Upper lobe of right lung (tissue), 1 donor: Measurements from ENCODE around the gene PTCSC3. TPM values are rescaled to one million over a fixed set of nuclear protein-coding genes. Genes with fewer than 3 reads are reported as not detected.

ENCODE experiments used
- ATAC-seq: fragments of 200-7000 bp; cut with Tn5 transposase; one replicate; pipeline ENCODE4 v1.9.1; 2020; ENCODE audit warnings: mild to moderate bottlenecking, moderate library complexity
- DNase-seq: peaks from one replicate; pipeline ENCODE4 v3.0.0-alpha.2; 2020
- H3K27ac ChIP-seq: fragments of 200-600 bp; one replicate; pipeline ENCODE4 v1.8.0; 2022
- H3K27me3 ChIP-seq: fragments of 200-600 bp; one replicate; pipeline ENCODE4 v1.8.0; 2022; ENCODE audit warnings: mild to moderate bottlenecking
- H3K36me3 ChIP-seq: fragments of 200-600 bp; one replicate; pipeline ENCODE4 v1.8.0; 2022
- H3K4me1 ChIP-seq: fragments of 200-600 bp; one replicate; pipeline ENCODE4 v1.8.0; 2022
- H3K4me3 ChIP-seq: fragments of 200-600 bp; one replicate; pipeline ENCODE4 v1.8.0; 2022; ENCODE audit warnings: mild to moderate bottlenecking
- H3K9me3 ChIP-seq: fragments of 200-600 bp; one replicate; pipeline ENCODE4 v1.8.0; 2022
- intact Hi-C: fragments of 100-400 bp; cut with DNase I; formaldehyde crosslinking; loops from one replicate; pipeline ENCODE4 v1.11.0; 2022
- total RNA-seq: library from RNA; stranded (reverse); fragmentation: NEBNext Ultra II Directional; extraction: Animal tissue kit (Norgen Biotek cat#: 25700); gene quantifications from one replicate; pipeline ENCODE4 v1.2.1, GENCODE V29; 2021
- TF ChIP-seq, protein P1 (sequence below): fragments of 200-600 bp; IDR thresholded peaks from one replicate; pipeline ENCODE4 v1.8.0; 2022; ENCODE audit warnings: antibody characterized with exemption
- donor health status: DM: no; HTN: yes; CAD: no; lungs with severe emphysema.

PTCSC3 gene
- total RNA-seq, 1 donor from 2014 or later, result 2.8 TPM

DNA sequence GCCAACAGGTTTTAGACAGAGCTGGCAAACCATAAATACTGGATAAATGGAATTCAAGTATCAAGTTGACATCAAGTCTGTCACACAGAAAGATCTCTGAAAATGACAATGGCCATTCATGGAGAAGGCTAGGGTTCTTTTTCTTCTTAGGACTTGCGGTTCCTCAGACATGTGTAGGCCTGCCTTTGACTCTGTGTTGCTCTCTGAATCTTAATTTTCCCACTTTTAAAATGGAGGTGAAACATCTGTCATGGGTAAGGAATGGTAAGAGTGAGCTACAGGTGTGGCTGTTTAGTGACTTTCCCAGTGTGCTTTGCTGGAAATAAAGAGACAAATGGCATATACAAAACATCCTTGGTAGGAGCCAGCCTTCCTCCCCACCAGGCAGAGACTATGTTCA lies 79.2 kb downstream of the PTCSC3 start:
- DNase-seq (no peak), ATAC-seq (no peak)
- Histone ChIP-seq H3K27me3 (no peaks in the 10 kb centered on the region), H3K4me3 (no peak overlapping the region), H3K9me3 (no peaks in the 10 kb centered on the region), H3K4me1 (no peaks in the 10 kb centered on the region), H3K27ac (no peak overlapping the region), H3K36me3 (no peaks in the 10 kb centered on the region)
- intact Hi-C loops, result no loop called here
- TF ChIP-seq, protein P1, sequence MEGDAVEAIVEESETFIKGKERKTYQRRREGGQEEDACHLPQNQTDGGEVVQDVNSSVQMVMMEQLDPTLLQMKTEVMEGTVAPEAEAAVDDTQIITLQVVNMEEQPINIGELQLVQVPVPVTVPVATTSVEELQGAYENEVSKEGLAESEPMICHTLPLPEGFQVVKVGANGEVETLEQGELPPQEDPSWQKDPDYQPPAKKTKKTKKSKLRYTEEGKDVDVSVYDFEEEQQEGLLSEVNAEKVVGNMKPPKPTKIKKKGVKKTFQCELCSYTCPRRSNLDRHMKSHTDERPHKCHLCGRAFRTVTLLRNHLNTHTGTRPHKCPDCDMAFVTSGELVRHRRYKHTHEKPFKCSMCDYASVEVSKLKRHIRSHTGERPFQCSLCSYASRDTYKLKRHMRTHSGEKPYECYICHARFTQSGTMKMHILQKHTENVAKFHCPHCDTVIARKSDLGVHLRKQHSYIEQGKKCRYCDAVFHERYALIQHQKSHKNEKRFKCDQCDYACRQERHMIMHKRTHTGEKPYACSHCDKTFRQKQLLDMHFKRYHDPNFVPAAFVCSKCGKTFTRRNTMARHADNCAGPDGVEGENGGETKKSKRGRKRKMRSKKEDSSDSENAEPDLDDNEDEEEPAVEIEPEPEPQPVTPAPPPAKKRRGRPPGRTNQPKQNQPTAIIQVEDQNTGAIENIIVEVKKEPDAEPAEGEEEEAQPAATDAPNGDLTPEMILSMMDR, result no peak

- no peak overlapping the region for H3K27ac ChIP-seq
- no peak for DNase-seq
- intact Hi-C loops, result no loop called here
- ATAC-seq, result no peak
- no peak overlapping the region for H3K4me3 ChIP-seq
- no peaks in the 10 kb centered on the region for H3K27me3 ChIP-seq
- no peaks in the 10 kb centered on the region for H3K4me1 ChIP-seq
- no peaks in the 10 kb centered on the region for H3K9me3 ChIP-seq
- TF ChIP-seq, protein P1, result no peak
- H3K36me3 ChIP-seq, result no peaks in the 10 kb centered on the region
These were observed 80.4 kb downstream of the PTCSC3 start for GRCh38 chr14:36096090-36096489.

- no peak for DNase-seq
These were observed 81.6 kb downstream of the PTCSC3 start for GRCh38 chr14:36094963-36095362.

GRCh38 chr14:36091096-36091495 lies 85.4 kb downstream of the PTCSC3 start:
- no peak overlapping the region for H3K4me3 ChIP-seq
- H3K4me1 ChIP-seq, result no peaks in the 10 kb centered on the region
- H3K27me3 ChIP-seq, result no peaks in the 10 kb centered on the region
- no peaks in the 10 kb centered on the region for H3K36me3 ChIP-seq
- H3K9me3 ChIP-seq, result no peaks in the 10 kb centered on the region
- ATAC-seq (peak; percentile 94), DNase-seq (no peak)
- H3K27ac ChIP-seq, result no peak overlapping the region
- intact Hi-C loops, result no loop called here
- TF ChIP-seq, protein P1, result no peak

More at GRCh38 chr14:36094963-36095362, 81.6 kb downstream of the PTCSC3 start:
- TF ChIP-seq, protein P1, result no peak
- intact Hi-C loops, result no loop called here
- ATAC-seq, result peak; percentile 55
- no peak overlapping the region for H3K4me3 ChIP-seq
- no peaks in the 10 kb centered on the region for H3K9me3 ChIP-seq
- H3K4me1 ChIP-seq, result no peaks in the 10 kb centered on the region
- H3K27me3 ChIP-seq, result no peaks in the 10 kb centered on the region
- no peaks in the 10 kb centered on the region for H3K36me3 ChIP-seq
- H3K27ac ChIP-seq, result no peak overlapping the region

GRCh38 chr14:36087411-36087810 lies 89.1 kb downstream of the PTCSC3 start:
- Histone ChIP-seq H3K27ac (no peak overlapping the region), H3K27me3 (no peaks in the 10 kb centered on the region), H3K4me1 (no peaks in the 10 kb centered on the region), H3K36me3 (no peaks in the 10 kb centered on the region), H3K4me3 (no peak overlapping the region), H3K9me3 (no peaks in the 10 kb centered on the region)
- TF ChIP-seq, protein P1, result no peak
- DNase-seq (no peak), ATAC-seq (no peak)
- intact Hi-C loops, result no loop called here
